ENCODE measurements around the gene BAIAP3. TPM values are rescaled to one million over a fixed set of nuclear protein-coding genes. Genes with fewer than 3 reads are reported as not detected.

The BAIAP3 gene
- total RNA-seq, 1 experiment from 2014 or later = 44.7 TPM

DNA sequence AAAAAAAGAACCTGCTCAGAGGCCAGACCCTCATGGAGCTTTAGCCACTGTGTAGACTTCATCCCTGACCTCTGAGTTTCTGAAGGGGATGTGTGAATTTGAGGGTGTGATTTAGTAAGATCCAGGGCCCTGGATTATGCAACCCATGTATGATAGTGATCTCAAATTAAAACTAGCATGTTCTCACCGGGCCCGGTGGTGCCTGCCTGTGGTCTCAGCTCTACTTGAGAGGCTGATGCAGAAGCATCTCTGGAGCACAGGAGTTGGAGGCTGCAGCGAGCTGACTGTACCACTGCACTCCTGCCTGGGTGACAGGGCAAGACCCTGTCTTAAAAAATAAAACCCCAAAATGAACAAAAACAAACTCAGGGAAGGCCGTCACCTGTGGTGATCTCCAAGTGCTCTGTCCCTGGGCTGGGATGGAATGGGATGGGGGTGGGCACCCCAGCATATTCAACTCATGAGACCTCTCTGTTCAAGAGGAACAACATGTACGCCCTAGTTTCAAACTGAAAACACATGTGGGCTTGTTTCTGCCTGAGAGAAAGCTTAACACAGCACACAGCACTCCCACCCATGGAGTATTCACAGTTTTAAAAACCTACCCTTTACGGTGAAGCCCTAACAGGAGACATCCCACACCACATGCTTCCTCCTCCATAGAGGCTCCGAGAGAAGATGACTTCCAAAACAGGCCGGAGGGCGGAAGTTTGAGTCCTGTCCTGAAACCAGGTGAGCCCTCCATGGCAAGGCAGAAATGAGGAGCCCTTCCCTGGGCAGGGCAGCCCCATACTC, 48.4 kb downstream of the BAIAP3 start:
- no peak overlapping the region for H3K9ac ChIP-seq (ENCODE audit: low read length)
- no peak overlapping the region for H3K4me2 ChIP-seq (ENCODE audit: low read length)
- H3K27ac ChIP-seq (ENCODE audit: low read depth, low read length) = no peak overlapping the region
- no peaks in the 10 kb centered on the region for H3K9me3 ChIP-seq (ENCODE audit: control insufficient read depth in 1 of 2, insufficient read depth in 1 of 2, low read depth in 1 of 2, low read length in 2 of 2)
- no peaks in the 10 kb centered on the region for H4K20me1 ChIP-seq (ENCODE audit: insufficient read depth)
- ATAC-seq (no peak), DNase-seq (ENCODE audit: low read depth, low spot score) (no peak)
- H3K4me3 ChIP-seq (replicated peaks in 1 of 2; ENCODE audit: low read depth in 1 of 2, low read length in 2 of 2) = no peak overlapping the region
- ChIA-PET CTCF (no interaction called here), POLR2A (no interaction called here), RAD21 (ENCODE audit: low non-redundant PET in 1 of 2, low total read pairs in 2 of 2, uncharacterized antibody in 2 of 2, unreplicated experiment in 2 of 2) (no interaction called here)
- H3K27me3 ChIP-seq (ENCODE audit: insufficient read depth, low read length) = no peaks in the 10 kb centered on the region
- no peak overlapping the region for H2AFZ ChIP-seq (ENCODE audit: low read depth, low read length, poor library complexity, severe bottlenecking)
- intact Hi-C loops (cut with micrococcal nuclease) = no loop called here
- no TSS peak for BruUV-seq (replicated peaks)
- H3K79me2 ChIP-seq (ENCODE audit: insufficient read depth, low read length) = peaks cover 24% of the 10 kb centered on the region
- no peaks in the 10 kb centered on the region for H3K36me3 ChIP-seq (ENCODE audit: control insufficient read depth in 1 of 2, insufficient read depth in 2 of 2, low read length in 2 of 2)
- TF ChIP-seq ZNF274 (IDR thresholded peaks at IDR 0.05; ENCODE audit: low read depth, low read length) (no peak), SRF (IDR thresholded peaks at IDR 0.05; ENCODE audit: low read depth) (no peak), JUND (IDR thresholded peaks at IDR 0.05) (no peak), CEBPB (IDR thresholded peaks at IDR 0.05; ENCODE audit: low read depth) (no peak), FOSL1 (IDR thresholded peaks at IDR 0.05; ENCODE audit: low read depth) (no peak), ELF1 (IDR thresholded peaks at IDR 0.05; ENCODE audit: borderline replicate concordance, low read depth) (no peak), EZH2phosphoT487 (IDR thresholded peaks at IDR 0.05; ENCODE audit: borderline replicate concordance) (no peak), SIN3A (IDR thresholded peaks at IDR 0.05; ENCODE audit: low read depth) (no peak), EGR1 (IDR thresholded peaks at IDR 0.05; ENCODE audit: low read depth) (no peak), ZFX (IDR thresholded peaks at IDR 0.05) (no peak), SP1 (IDR thresholded peaks at IDR 0.05; ENCODE audit: low read depth) (no peak), EZH2 (IDR thresholded peaks at IDR 0.05) (no peak), RAD21 (IDR thresholded peaks at IDR 0.05; ENCODE audit: low read depth) (no peak), TCF7L2 (IDR thresholded peaks at IDR 0.05; ENCODE audit: borderline replicate concordance, extremely low read depth, insufficient read depth, insufficient read length) (no peak), YY1 (IDR thresholded peaks at IDR 0.05; ENCODE audit: extremely low read depth, insufficient replicate concordance, low read depth, low read length) (no peak)
- TF ChIP-seq, protein P1, sequence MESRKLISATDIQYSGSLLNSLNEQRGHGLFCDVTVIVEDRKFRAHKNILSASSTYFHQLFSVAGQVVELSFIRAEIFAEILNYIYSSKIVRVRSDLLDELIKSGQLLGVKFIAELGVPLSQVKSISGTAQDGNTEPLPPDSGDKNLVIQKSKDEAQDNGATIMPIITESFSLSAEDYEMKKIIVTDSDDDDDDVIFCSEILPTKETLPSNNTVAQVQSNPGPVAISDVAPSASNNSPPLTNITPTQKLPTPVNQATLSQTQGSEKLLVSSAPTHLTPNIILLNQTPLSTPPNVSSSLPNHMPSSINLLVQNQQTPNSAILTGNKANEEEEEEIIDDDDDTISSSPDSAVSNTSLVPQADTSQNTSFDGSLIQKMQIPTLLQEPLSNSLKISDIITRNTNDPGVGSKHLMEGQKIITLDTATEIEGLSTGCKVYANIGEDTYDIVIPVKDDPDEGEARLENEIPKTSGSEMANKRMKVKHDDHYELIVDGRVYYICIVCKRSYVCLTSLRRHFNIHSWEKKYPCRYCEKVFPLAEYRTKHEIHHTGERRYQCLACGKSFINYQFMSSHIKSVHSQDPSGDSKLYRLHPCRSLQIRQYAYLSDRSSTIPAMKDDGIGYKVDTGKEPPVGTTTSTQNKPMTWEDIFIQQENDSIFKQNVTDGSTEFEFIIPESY (IDR thresholded peaks at IDR 0.05; ENCODE audit: extremely low read depth, insufficient replicate concordance, low read length) = no peak
- TF ChIP-seq, protein P2, sequence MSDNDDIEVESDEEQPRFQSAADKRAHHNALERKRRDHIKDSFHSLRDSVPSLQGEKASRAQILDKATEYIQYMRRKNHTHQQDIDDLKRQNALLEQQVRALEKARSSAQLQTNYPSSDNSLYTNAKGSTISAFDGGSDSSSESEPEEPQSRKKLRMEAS (IDR thresholded peaks at IDR 0.05) = no peak
- TF ChIP-seq, protein P3, sequence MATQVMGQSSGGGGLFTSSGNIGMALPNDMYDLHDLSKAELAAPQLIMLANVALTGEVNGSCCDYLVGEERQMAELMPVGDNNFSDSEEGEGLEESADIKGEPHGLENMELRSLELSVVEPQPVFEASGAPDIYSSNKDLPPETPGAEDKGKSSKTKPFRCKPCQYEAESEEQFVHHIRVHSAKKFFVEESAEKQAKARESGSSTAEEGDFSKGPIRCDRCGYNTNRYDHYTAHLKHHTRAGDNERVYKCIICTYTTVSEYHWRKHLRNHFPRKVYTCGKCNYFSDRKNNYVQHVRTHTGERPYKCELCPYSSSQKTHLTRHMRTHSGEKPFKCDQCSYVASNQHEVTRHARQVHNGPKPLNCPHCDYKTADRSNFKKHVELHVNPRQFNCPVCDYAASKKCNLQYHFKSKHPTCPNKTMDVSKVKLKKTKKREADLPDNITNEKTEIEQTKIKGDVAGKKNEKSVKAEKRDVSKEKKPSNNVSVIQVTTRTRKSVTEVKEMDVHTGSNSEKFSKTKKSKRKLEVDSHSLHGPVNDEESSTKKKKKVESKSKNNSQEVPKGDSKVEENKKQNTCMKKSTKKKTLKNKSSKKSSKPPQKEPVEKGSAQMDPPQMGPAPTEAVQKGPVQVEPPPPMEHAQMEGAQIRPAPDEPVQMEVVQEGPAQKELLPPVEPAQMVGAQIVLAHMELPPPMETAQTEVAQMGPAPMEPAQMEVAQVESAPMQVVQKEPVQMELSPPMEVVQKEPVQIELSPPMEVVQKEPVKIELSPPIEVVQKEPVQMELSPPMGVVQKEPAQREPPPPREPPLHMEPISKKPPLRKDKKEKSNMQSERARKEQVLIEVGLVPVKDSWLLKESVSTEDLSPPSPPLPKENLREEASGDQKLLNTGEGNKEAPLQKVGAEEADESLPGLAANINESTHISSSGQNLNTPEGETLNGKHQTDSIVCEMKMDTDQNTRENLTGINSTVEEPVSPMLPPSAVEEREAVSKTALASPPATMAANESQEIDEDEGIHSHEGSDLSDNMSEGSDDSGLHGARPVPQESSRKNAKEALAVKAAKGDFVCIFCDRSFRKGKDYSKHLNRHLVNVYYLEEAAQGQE (IDR thresholded peaks at IDR 0.05; ENCODE audit: low read depth) = no peak
- TF ChIP-seq, protein P4, sequence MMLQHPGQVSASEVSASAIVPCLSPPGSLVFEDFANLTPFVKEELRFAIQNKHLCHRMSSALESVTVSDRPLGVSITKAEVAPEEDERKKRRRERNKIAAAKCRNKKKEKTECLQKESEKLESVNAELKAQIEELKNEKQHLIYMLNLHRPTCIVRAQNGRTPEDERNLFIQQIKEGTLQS (IDR thresholded peaks at IDR 0.05) = no peak
- H3K4me1 ChIP-seq (ENCODE audit: control insufficient read depth in 1 of 2, insufficient read depth in 2 of 2, low read length in 2 of 2) = peaks cover 12 to 19% of the 10 kb centered on the region in 2 experiments
- H3K9me2 ChIP-seq (ENCODE audit: insufficient read depth) = no peaks in the 10 kb centered on the region
